H1 (cell line): ENCODE data around the gene TBPL2.

Experiments
- CEBPB ChIP-seq: IDR thresholded peaks from 2 replicates; pipeline ENCODE4 v1.6.1; 2012; ENCODE audit warnings: low read depth, low read length
- CTCF ChIP-seq, 3 experiments: IDR thresholded peaks; 1 replicate in 2 of 3; 2 replicates in 1 of 3; pipeline versions ENCODE4 v1.5.1 to v1.6.1; 2011; ENCODE audit warnings: low read length in 3 of 3, mild to moderate bottlenecking in 3 of 3, inconsistent platforms in 2 of 3, low read depth in 1 of 3, moderate library complexity in 1 of 3; ENCODE audit not compliant: insufficient read depth in 1 of 3; ENCODE audit errors: control extremely low read depth in 1 of 3
- EGR1 ChIP-seq: IDR thresholded peaks from 2 replicates; pipeline ENCODE4 v1.6.1; 2011; ENCODE audit warnings: low read depth, low read length, borderline replicate concordance
- EZH2 ChIP-seq: fragments of 200-600 bp; sonication (generic); IDR thresholded peaks from 2 replicates; pipeline ENCODE4 v1.7.1; 2012; ENCODE audit warnings: low read depth, mild to moderate bottlenecking, moderate library complexity, low read length, inconsistent platforms; ENCODE audit not compliant: severe bottlenecking
- KDM1A ChIP-seq: fragments of 200-600, 300-600 bp; sonication (generic); IDR thresholded peaks from 2 replicates; pipeline ENCODE4 v1.7.1; 2016; ENCODE audit warnings: mild to moderate bottlenecking, low read length, borderline replicate concordance
- POLR2A ChIP-seq, 2 experiments: IDR thresholded peaks; 1 replicate in 1 of 2; 2 replicates in 1 of 2; pipeline ENCODE4 v1.6.1; 2011; ENCODE audit warnings: low read depth in 2 of 2, low read length in 2 of 2, mild to moderate bottlenecking in 2 of 2; ENCODE audit errors: control extremely low read depth in 1 of 2
- POLR2AphosphoS5 ChIP-seq: IDR thresholded peaks from 2 replicates; pipeline ENCODE4 v1.6.1; 2011; ENCODE audit warnings: low read depth, low read length
- SIN3A ChIP-seq, 2 experiments: IDR thresholded peaks in 1 of 2; conservative IDR thresholded peaks in 1 of 2; 2 replicates each; pipeline ENCODE4 v1.6.1; 2011 to 2012; ENCODE audit warnings: low read length in 2 of 2, improper control_type of control experiment in 1 of 2, low read depth in 1 of 2, mild to moderate bottlenecking in 1 of 2
- SRF ChIP-seq: IDR thresholded peaks from 2 replicates; pipeline ENCODE4 v1.6.1; 2011; ENCODE audit warnings: mild to moderate bottlenecking, low read depth, low read length, moderate library complexity
- SUZ12 ChIP-seq: fragments of 200-600 bp; sonication (generic); IDR thresholded peaks from 2 replicates; pipeline ENCODE4 v1.6.1; 2012; ENCODE audit warnings: mild to moderate bottlenecking, inconsistent platforms, low read length, moderate library complexity, mixed read lengths

- TF ChIP-seq SUZ12 (no peak), CTCF (IDR thresholded peaks at IDR 0.05; ENCODE audit: control extremely low read depth in 1 of 3, insufficient read depth in 1 of 3, low read depth in 1 of 3, low read length in 3 of 3) (no peak), POLR2A (IDR thresholded peaks at IDR 0.05; ENCODE audit: control extremely low read depth in 1 of 2, low read depth in 2 of 2, low read length in 2 of 2) (no peak), EGR1 (no peak), CEBPB (no peak), SIN3A (conservative IDR thresholded peaks at IDR 0.05 in 1 of 2, IDR thresholded peaks at IDR 0.05 in 1 of 2; ENCODE audit: low read depth in 1 of 2, low read length in 2 of 2) (no peak), SRF (no peak), KDM1A (no peak), EZH2 (no peak), POLR2AphosphoS5 (no peak)
Observed at GRCh38 chr14:55467307-55467706, 26.9 kb upstream of the TBPL2 start.
